H9 (cell line): ENCODE data around the gene PTCRA. TPM values are rescaled to one million over a fixed set of nuclear protein-coding genes. Genes with fewer than 3 reads are reported as not detected.
A peak's percentile ranks its signal among the peaks of the same experiment; 100 is the strongest.

Experiments
- DNase-seq: peaks from one replicate; pipeline ENCODE4 v3.0.0-alpha.2; 2017
- H2AFZ ChIP-seq: one replicate; pipeline ENCODE4 v1.6.1; 2013; ENCODE audit warnings: mild to moderate bottlenecking, low read length, control low read depth, moderate library complexity
- H2AK5ac ChIP-seq: 2 replicates; pipeline ENCODE4 v1.6.1; 2013; ENCODE audit warnings: low read length, control low read depth, mixed read lengths; ENCODE audit not compliant: insufficient read length
- H2BK120ac ChIP-seq: one replicate; pipeline ENCODE4 v1.6.1; 2013; ENCODE audit warnings: low read depth, mild to moderate bottlenecking, low read length, control low read depth, inconsistent platforms; ENCODE audit not compliant: poor library complexity, severe bottlenecking
- H2BK12ac ChIP-seq: 2 replicates; pipeline ENCODE4 v1.6.1; 2013; ENCODE audit warnings: low read length, control low read depth, mixed read lengths, low read depth; ENCODE audit not compliant: insufficient read length
- H2BK15ac ChIP-seq: 2 replicates; pipeline ENCODE4 v1.6.1; 2013; ENCODE audit warnings: low read depth, low read length, control low read depth
- H2BK20ac ChIP-seq: one replicate; pipeline ENCODE4 v1.6.1; 2013; ENCODE audit warnings: low read depth, mild to moderate bottlenecking, low read length, control low read depth, inconsistent platforms; ENCODE audit not compliant: poor library complexity, severe bottlenecking
- H2BK5ac ChIP-seq: 2 replicates; pipeline ENCODE4 v1.6.1; 2013; ENCODE audit warnings: low read length, control low read depth, mixed read lengths; ENCODE audit not compliant: insufficient read length
- H3K14ac ChIP-seq: 2 replicates; pipeline ENCODE4 v1.6.1; 2013; ENCODE audit warnings: low read length, control low read depth; ENCODE audit not compliant: insufficient read depth
- H3K18ac ChIP-seq: 2 replicates; pipeline ENCODE4 v1.6.1; 2013; ENCODE audit warnings: low read depth, mild to moderate bottlenecking, mixed read lengths, low read length, control low read depth; ENCODE audit not compliant: insufficient read length
- H3K23ac ChIP-seq: 2 replicates; pipeline ENCODE4 v1.6.1; 2013; ENCODE audit warnings: low read length, control low read depth, mixed read lengths, low read depth; ENCODE audit not compliant: insufficient read length
- H3K23me2 ChIP-seq: 2 replicates; pipeline ENCODE4 v1.6.1; 2013; ENCODE audit warnings: low read depth, mild to moderate bottlenecking, mixed read lengths, low read length, control low read depth; ENCODE audit not compliant: insufficient read length, poor library complexity, severe bottlenecking
- H3K27ac ChIP-seq: 2 replicates; pipeline ENCODE4 v1.5.1; 2013; ENCODE audit warnings: low read length, control low read depth, mixed read lengths, low read depth; ENCODE audit not compliant: insufficient read length
- H3K27me3 ChIP-seq: 2 replicates; pipeline ENCODE4 v1.6.1; 2013; ENCODE audit warnings: low read length, control low read depth, inconsistent platforms; ENCODE audit not compliant: insufficient read depth
- H3K4ac ChIP-seq: 2 replicates; pipeline ENCODE4 v1.6.1; 2013; ENCODE audit warnings: low read depth, mild to moderate bottlenecking, control low read depth, inconsistent platforms, low read length, moderate library complexity
- H3K4me1 ChIP-seq: 2 replicates; pipeline ENCODE4 v1.6.1; 2013; ENCODE audit warnings: low read length, control low read depth, inconsistent platforms; ENCODE audit not compliant: insufficient read depth
- H3K4me2 ChIP-seq: 2 replicates; pipeline ENCODE4 v1.6.1; 2013; ENCODE audit warnings: low read length, control low read depth, mixed read lengths; ENCODE audit not compliant: insufficient read length, insufficient read depth
- H3K56ac ChIP-seq: 2 replicates; pipeline ENCODE4 v1.6.1; 2013; ENCODE audit warnings: low read depth, mild to moderate bottlenecking, mixed read lengths, low read length, control low read depth; ENCODE audit not compliant: insufficient read length
- H3K79me1 ChIP-seq: 2 replicates; pipeline ENCODE4 v1.6.1; 2013; ENCODE audit warnings: low read depth, mild to moderate bottlenecking, moderate library complexity, low read length, control low read depth, inconsistent platforms; ENCODE audit not compliant: insufficient read depth, poor library complexity, severe bottlenecking
- H3K79me2 ChIP-seq: 2 replicates; pipeline ENCODE4 v1.6.1; 2013; ENCODE audit warnings: low read length, control low read depth, inconsistent platforms; ENCODE audit not compliant: insufficient read depth
- H3K9ac ChIP-seq: 2 replicates; pipeline ENCODE4 v1.6.1; 2013; ENCODE audit warnings: low read length, control low read depth, mixed read lengths; ENCODE audit not compliant: insufficient read length; ENCODE audit errors: extremely low read depth
- H3K9me3 ChIP-seq: one replicate; pipeline ENCODE4 v1.6.1; 2013; ENCODE audit warnings: low read depth, low read length, inconsistent platforms; ENCODE audit not compliant: control insufficient read depth
- H3T11ph ChIP-seq: one replicate; pipeline ENCODE4 v1.6.1; 2013; ENCODE audit warnings: mild to moderate bottlenecking, low read length, control low read depth, inconsistent platforms
- H4K20me1 ChIP-seq: one replicate; pipeline ENCODE4 v1.6.1; 2013; ENCODE audit not compliant: control insufficient read depth, insufficient read length, insufficient read depth
- H4K5ac ChIP-seq: 2 replicates; pipeline ENCODE4 v1.6.1; 2013; ENCODE audit warnings: low read depth, mild to moderate bottlenecking, mixed read lengths, low read length, control low read depth; ENCODE audit not compliant: insufficient read length
- H4K8ac ChIP-seq: replicated peaks from 2 replicates; pipeline ENCODE4 v1.6.1; 2013; ENCODE audit warnings: low read length, control low read depth, mixed read lengths, low read depth; ENCODE audit not compliant: insufficient read length
- H4K91ac ChIP-seq: 2 replicates; pipeline ENCODE4 v1.6.1; 2013; ENCODE audit warnings: low read depth, mild to moderate bottlenecking, moderate library complexity, mixed read lengths, low read length, control low read depth; ENCODE audit not compliant: insufficient read length
- H3K27ac Mint-ChIP-seq, 3 experiments: 2 replicates in 2 of 3; 3 replicates in 1 of 3; pipeline ENCODE4 v1.8.0; 2020 to 2021; ENCODE audit warnings: mixed read lengths in 3 of 3, mild to moderate bottlenecking in 1 of 3, moderate library complexity in 1 of 3
- H3K27me3 Mint-ChIP-seq: 2 replicates; pipeline ENCODE4 v1.8.0; 2021; ENCODE audit warnings: low read depth, mild to moderate bottlenecking, moderate library complexity, mixed read lengths
- H3K36me3 Mint-ChIP-seq, 3 experiments: 2 replicates in 2 of 3; 3 replicates in 1 of 3; pipeline ENCODE4 v1.8.0; 2020 to 2021; ENCODE audit warnings: low read depth in 3 of 3, mixed read lengths in 3 of 3; ENCODE audit not compliant: insufficient read depth in 1 of 3
- H3K4me1 Mint-ChIP-seq, 2 experiments: 2 replicates each; pipeline ENCODE4 v1.8.0; 2020; ENCODE audit warnings: mixed read lengths in 2 of 2
- H3K4me3 Mint-ChIP-seq, 2 experiments: 2 replicates in 1 of 2; 3 replicates in 1 of 2; pipeline ENCODE4 v1.8.0; 2020 to 2021; ENCODE audit warnings: mild to moderate bottlenecking in 2 of 2, mixed read lengths in 2 of 2, moderate library complexity in 1 of 2
- H3K9me3 Mint-ChIP-seq, 2 experiments: 2 replicates in 1 of 2; 3 replicates in 1 of 2; pipeline ENCODE4 v1.8.0; 2020; ENCODE audit warnings: mild to moderate bottlenecking in 2 of 2, mixed read lengths in 2 of 2, moderate library complexity in 1 of 2
- CTCF ChIP-seq: fragments of 200-600 bp; sonication (generic); conservative IDR thresholded peaks from 3 replicates; pipeline ENCODE4 v1.8.0; 2021; ENCODE audit warnings: antibody characterized with exemption, mild to moderate bottlenecking
- WGBS: extraction: QIAGEN DNeasy Blood & Tissue Kit; methylation state at CpG from one replicate; pipeline ENCODE4 v1.1.7; 2013; ENCODE audit warnings: missing lambda C conversion rate, low lambda C conversion rate, mixed read lengths; ENCODE audit not compliant: insufficient read length; ENCODE audit errors: extremely low coverage; 5-methylcytosine and 5-hydroxymethylcytosine counted together
- total RNA-seq: library from RNA; stranded (reverse); gene quantifications from 2 replicates; pipeline ENCODE4 v1.2.1, GENCODE V29; 2021

PTCRA gene
- total RNA-seq, 1 experiment from 2014 or later, result not detected

GRCh38 chr6:42873313-42873712 is 42.5 kb upstream of the PTCRA start:
- no peak overlapping the region for H3T11ph ChIP-seq
- Mint-ChIP-seq H3K9me3 (no peaks in the 10 kb centered on the region), H3K36me3 (no peaks in the 10 kb centered on the region), H3K27ac (peak overlapping the region in 1 of 3 experiments; percentile 52; a peak in 2 of 7 replicates), H3K27me3 (no peaks in the 10 kb centered on the region), H3K4me1 (no peaks in the 10 kb centered on the region), H3K4me3 (no peak overlapping the region)
- H2BK5ac ChIP-seq, result no peak overlapping the region
- H4K91ac ChIP-seq, result no peak overlapping the region
- H4K8ac ChIP-seq, result no peak overlapping the region
- H3K9ac ChIP-seq, result no peak overlapping the region
- no peak overlapping the region for H2BK120ac ChIP-seq
- H3K27me3 ChIP-seq, result no peaks in the 10 kb centered on the region
- H2BK15ac ChIP-seq, result no peak overlapping the region
- H3K23ac ChIP-seq, result no peak overlapping the region
- no CpG with 5 or more reads among the region's 2 CpGs for WGBS
- no peak overlapping the region for H2AK5ac ChIP-seq
- H3K79me1 ChIP-seq, result no peaks in the 10 kb centered on the region
- H2BK20ac ChIP-seq, result no peak overlapping the region
- H3K4me1 ChIP-seq, result no peaks in the 10 kb centered on the region
- H3K4me2 ChIP-seq, result no peak overlapping the region
- no peak overlapping the region for H2AFZ ChIP-seq
- H3K18ac ChIP-seq, result no peak overlapping the region
- no peak overlapping the region for H3K14ac ChIP-seq
- TF ChIP-seq CTCF, result no peak
- H3K27ac ChIP-seq, result no peak overlapping the region
- no peaks in the 10 kb centered on the region for H3K79me2 ChIP-seq
- no peaks in the 10 kb centered on the region for H3K23me2 ChIP-seq
- no peak overlapping the region for H2BK12ac ChIP-seq
- DNase-seq, result no peak
- no peaks in the 10 kb centered on the region for H4K20me1 ChIP-seq
- no peaks in the 10 kb centered on the region for H3K9me3 ChIP-seq
- no peak overlapping the region for H3K56ac ChIP-seq
- H4K5ac ChIP-seq, result no peak overlapping the region
- no peak overlapping the region for H3K4ac ChIP-seq
